Ovary (tissue), 3 donors: ENCODE measurements around the gene FAAP20.

Experiments
- EP300 ChIP-seq: sonication (generic); formaldehyde crosslinking; IDR thresholded peaks from one replicate; pipeline ENCODE4 v1.6.1; 2017; ENCODE audit warnings: antibody characterized with exemption
- TF ChIP-seq, protein P1 (sequence below), 3 donors: fragments of 450-650 bp in 2 of 3; fragments of 200-600 bp in 1 of 3; IDR thresholded peaks; one replicate each; pipeline versions ENCODE4 v1.5.1 to v1.8.0; 2016 to 2022; ENCODE audit warnings: antibody characterized with exemption in 3 of 3, mild to moderate bottlenecking in 1 of 3
- donor health status: DM: no; HTN: no; CAD: no.

- TF ChIP-seq EP300 = no peak
- TF ChIP-seq, protein P1, sequence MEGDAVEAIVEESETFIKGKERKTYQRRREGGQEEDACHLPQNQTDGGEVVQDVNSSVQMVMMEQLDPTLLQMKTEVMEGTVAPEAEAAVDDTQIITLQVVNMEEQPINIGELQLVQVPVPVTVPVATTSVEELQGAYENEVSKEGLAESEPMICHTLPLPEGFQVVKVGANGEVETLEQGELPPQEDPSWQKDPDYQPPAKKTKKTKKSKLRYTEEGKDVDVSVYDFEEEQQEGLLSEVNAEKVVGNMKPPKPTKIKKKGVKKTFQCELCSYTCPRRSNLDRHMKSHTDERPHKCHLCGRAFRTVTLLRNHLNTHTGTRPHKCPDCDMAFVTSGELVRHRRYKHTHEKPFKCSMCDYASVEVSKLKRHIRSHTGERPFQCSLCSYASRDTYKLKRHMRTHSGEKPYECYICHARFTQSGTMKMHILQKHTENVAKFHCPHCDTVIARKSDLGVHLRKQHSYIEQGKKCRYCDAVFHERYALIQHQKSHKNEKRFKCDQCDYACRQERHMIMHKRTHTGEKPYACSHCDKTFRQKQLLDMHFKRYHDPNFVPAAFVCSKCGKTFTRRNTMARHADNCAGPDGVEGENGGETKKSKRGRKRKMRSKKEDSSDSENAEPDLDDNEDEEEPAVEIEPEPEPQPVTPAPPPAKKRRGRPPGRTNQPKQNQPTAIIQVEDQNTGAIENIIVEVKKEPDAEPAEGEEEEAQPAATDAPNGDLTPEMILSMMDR (IDR thresholded peaks at IDR 0.05) = no peak
These were observed 45.9 kb upstream of the FAAP20 start for GRCh38 chr1:2240270-2241156.
